Activated T-cell treated with anti-CD3 and anti-CD28 coated beads, Interleukin-2, amount 50 U/mL, for 24 hours (primary cell): ENCODE results near the gene CNTRL.

Experiments used
- DNase-seq: peaks from one replicate; pipeline ENCODE4 v3.0.0-alpha.2; 2020
- H3K27ac Mint-ChIP-seq: 2 replicates; pipeline ENCODE4 v1.8.0; 2020; ENCODE audit warnings: mild to moderate bottlenecking, mixed read lengths
- H3K27me3 Mint-ChIP-seq: 2 replicates; pipeline ENCODE4 v1.8.0; 2020; ENCODE audit warnings: mixed read lengths
- H3K36me3 Mint-ChIP-seq: 2 replicates; pipeline ENCODE4 v1.8.0; 2020; ENCODE audit warnings: low read depth, mixed read lengths
- H3K4me1 Mint-ChIP-seq: 2 replicates; pipeline ENCODE4 v1.8.0; 2020; ENCODE audit warnings: low read depth, mixed read lengths
- H3K4me3 Mint-ChIP-seq: 2 replicates; pipeline ENCODE4 v1.8.0; 2020; ENCODE audit warnings: mild to moderate bottlenecking, moderate library complexity, mixed read lengths
- H3K9me3 Mint-ChIP-seq: 2 replicates; pipeline ENCODE4 v1.8.0; 2020; ENCODE audit warnings: mixed read lengths

The CNTRL gene

DNA sequence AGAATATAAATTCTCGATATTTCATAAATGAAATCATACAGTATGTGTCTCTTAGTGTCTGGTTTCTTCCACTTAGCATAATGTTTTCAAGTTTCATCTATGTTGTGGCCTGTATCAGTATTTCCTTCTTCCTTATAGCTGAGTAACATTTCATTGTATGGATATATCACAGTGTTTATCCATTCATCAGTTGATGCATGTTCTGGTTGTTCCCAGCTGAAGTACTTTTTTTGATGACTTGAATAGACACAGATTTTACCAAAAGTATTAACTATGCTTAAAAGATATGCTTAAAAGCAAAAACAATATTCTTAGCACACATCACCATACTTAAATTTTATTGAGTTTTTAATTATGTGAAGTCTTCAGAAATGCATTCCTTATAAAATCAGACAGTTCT is 114.3 kb downstream of the CNTRL start:
- H3K4me3 Mint-ChIP-seq = no peak overlapping the region
- H3K36me3 Mint-ChIP-seq = peaks cover 70% of the 10 kb centered on the region
- peaks cover 86% of the 10 kb centered on the region for H3K4me1 Mint-ChIP-seq
- DNase-seq = no peak
- no peaks in the 10 kb centered on the region for H3K9me3 Mint-ChIP-seq
- H3K27ac Mint-ChIP-seq = peak overlapping the region; percentile 56
- H3K27me3 Mint-ChIP-seq = no peaks in the 10 kb centered on the region

DNA sequence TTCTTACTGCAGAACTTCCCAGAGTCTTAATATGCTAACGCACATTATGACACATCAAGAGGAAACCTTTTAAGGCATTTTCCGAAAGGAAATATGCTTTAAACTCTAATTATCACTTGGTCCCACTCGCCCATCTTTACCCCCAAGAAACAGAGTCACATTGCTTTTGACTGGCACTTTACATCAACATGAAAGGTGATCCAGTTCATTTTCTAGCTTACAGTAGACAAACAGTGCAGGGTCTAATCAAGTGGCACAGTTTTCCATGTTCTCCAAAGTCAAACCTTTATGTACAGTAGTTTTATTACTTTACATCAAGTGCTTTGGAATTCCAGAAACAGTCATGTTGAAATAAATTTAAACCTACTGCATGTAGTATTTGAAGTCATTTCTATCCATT is 114.9 kb downstream of the CNTRL start:
- H3K27ac Mint-ChIP-seq = peak overlapping the region; percentile 44
- no peaks in the 10 kb centered on the region for H3K27me3 Mint-ChIP-seq
- DNase-seq = no peak
- no peaks in the 10 kb centered on the region for H3K9me3 Mint-ChIP-seq
- H3K36me3 Mint-ChIP-seq = peaks cover 64% of the 10 kb centered on the region
- H3K4me1 Mint-ChIP-seq = peaks cover 84% of the 10 kb centered on the region
- H3K4me3 Mint-ChIP-seq = no peak overlapping the region

DNA sequence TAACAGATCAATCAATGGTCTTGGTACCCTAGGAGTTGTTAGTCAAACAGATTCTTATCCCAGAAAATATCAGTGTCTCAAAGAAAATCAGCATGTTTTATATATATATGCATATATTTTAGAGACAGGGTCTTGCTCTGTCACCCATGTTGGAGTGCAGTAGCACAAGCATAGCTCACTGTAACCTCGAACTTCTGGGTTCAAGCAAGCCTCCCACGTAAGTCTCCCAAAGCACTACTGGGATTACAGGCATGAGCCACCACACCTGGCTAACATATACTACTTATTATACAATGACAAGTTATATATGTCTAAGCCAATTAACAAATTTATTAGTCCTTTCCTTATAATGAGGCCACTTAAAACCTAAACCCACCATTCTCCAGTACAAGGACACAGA is 116.5 kb downstream of the CNTRL start:
- Mint-ChIP-seq H3K36me3 (peaks cover 49% of the 10 kb centered on the region), H3K27ac (peak overlapping the region; percentile 44), H3K4me1 (peaks cover 84% of the 10 kb centered on the region)

DNA sequence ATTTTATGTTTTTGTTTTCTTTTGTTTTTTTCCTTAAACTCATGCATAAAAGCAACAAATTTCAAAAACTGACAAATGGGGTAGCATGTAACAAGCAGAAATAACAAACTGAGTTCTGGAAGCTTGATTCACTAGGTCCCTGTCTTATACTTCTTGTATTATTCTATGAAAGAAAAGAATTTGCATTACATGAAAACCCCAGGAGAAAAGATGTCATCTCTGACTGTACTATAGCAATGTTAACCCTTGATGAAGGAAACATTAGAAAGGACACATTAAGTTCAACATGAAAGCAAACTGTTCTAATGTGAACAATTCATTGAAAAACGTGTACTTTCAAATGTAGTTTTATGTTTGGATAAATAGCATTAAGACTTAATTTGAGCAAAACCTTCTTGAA is 117.8 kb downstream of the CNTRL start:
- Mint-ChIP-seq H3K4me1 (peaks cover 86% of the 10 kb centered on the region), H3K27me3 (no peaks in the 10 kb centered on the region), H3K9me3 (no peaks in the 10 kb centered on the region), H3K4me3 (no peak overlapping the region), H3K36me3 (peaks cover 44% of the 10 kb centered on the region), H3K27ac (peak overlapping the region; percentile 77)
- no peak for DNase-seq

More for the DNA sequence above, 116.5 kb downstream of the CNTRL start:
- H3K9me3 Mint-ChIP-seq = no peaks in the 10 kb centered on the region
- no peak overlapping the region for H3K4me3 Mint-ChIP-seq
- DNase-seq = no peak
- no peaks in the 10 kb centered on the region for H3K27me3 Mint-ChIP-seq

DNA sequence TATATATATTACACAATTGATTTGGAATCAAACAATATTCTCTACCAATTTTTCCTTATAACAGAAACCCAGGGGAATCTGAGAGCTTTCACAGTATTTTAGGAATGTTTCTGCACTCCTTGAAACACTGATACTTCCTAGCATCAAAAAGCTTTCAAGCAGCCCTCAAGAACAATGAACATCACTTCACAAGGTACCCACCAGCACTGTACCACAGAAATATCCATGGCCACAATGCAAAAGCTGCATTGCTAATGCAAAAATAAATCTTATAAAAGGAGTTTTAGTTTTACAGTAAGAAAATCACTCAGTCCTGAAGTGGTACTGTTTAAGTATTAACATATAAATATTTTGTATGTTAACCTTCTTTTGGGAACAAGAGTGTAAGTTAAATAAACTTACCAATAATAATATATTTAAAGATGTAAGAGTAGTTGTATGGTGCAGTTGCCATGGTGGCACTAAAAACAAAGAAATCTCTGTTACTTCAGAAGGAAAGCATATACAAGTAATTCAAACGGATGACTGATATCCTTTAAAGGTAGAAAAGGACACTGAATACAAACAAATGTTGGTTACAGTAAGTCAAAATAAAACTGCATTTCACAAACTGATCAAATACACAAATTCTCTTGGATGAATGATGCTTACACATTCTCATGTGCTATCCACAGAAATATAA is 118.3 kb downstream of the CNTRL start:
- H3K4me1 Mint-ChIP-seq = peaks cover 85% of the 10 kb centered on the region
- H3K27me3 Mint-ChIP-seq = no peaks in the 10 kb centered on the region
- H3K4me3 Mint-ChIP-seq = no peak overlapping the region
- H3K27ac Mint-ChIP-seq = peak overlapping the region; percentile 81
- DNase-seq = no peak
- no peaks in the 10 kb centered on the region for H3K9me3 Mint-ChIP-seq
- H3K36me3 Mint-ChIP-seq = peaks cover 42% of the 10 kb centered on the region

DNA sequence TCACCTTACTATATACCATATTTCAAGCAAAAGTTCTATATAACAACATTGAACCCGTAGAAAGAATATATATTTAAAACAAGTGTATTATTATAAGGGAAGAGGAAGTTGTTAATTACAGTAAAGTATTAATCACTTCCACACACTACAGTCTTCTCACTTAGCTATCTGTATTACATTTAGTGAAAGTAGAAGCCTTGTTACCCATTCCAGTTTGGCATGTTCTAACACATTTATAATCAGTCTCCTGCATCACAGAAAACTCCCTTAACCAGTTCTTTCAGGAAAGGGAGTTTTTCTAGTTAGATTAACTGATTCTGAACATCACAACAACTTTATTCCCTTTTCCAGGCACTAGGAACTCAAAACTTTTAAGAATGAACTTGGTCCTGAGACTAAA is 120.0 kb downstream of the CNTRL start:
- Mint-ChIP-seq H3K27ac (peak overlapping the region; percentile 56), H3K4me1 (peaks cover 86% of the 10 kb centered on the region), H3K36me3 (peaks cover 42% of the 10 kb centered on the region), H3K9me3 (no peaks in the 10 kb centered on the region), H3K4me3 (no peak overlapping the region), H3K27me3 (no peaks in the 10 kb centered on the region)
- DNase-seq = no peak

DNA sequence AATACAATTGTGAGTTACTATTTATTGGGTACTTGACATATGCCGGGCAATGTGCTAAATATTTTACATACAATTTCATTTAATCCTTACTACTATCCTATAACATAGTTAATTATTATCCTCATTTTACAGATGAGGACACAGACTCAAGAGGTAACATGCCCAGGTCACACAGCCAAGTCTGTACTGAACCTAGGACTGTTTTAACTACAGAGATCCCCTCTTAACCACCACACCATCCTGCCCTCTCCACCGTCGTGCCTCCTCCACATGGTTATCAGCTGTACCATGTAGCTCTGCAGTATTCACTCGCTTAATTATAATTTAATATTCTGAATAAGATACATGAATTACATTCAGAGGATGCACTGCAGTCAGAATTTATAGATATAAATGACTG is 121.6 kb downstream of the CNTRL start:
- peak overlapping the region; percentile 44 for H3K4me3 Mint-ChIP-seq
- H3K9me3 Mint-ChIP-seq = no peaks in the 10 kb centered on the region
- H3K27ac Mint-ChIP-seq = peak overlapping the region; percentile 56
- peaks cover 75% of the 10 kb centered on the region for H3K4me1 Mint-ChIP-seq
- H3K27me3 Mint-ChIP-seq = no peaks in the 10 kb centered on the region
- no peak for DNase-seq
- H3K36me3 Mint-ChIP-seq = peaks cover 42% of the 10 kb centered on the region

DNA sequence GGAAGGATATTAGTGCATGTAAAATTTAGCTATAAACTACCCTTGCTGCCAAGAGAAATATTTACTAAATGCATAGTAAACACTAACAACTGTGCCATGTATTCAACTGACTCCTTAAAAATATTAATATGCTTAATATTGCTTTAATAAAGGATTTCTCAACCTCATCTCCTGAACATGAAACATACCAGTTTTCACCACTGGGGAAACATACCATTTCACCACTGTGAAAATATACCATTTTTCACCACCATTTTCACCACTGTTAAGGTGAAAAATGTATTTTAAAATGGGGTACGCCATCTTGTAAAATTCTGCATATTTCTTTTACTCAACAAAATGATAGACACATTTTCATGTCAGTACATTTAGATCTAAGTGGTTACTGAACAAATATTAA is 122.4 kb downstream of the CNTRL start:
- H3K9me3 Mint-ChIP-seq = no peaks in the 10 kb centered on the region

DNA sequence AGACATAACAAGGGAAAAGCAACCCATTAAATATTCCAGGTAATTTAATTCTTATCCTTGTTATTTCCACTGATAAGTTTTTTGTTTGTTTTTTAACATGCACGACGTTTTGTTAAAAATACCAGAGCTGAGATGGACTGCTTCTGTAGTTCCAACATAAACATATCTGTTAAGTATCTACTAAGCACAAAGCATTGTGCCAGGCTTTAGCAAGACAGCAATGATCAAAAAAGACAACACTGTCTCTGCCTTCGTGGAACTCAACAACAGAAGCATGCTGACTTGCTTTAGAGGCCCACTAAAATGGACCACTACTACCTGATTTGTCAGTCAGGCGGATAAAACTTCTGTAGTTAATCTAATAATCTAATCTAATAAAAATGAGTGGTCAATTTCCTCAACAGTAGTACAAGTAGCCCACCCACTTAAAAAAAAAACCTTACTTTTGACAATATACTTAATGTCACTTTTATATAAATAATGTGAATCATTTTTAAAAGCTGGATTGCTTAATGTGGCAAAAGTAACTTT is 123.8 kb downstream of the CNTRL start:
- H3K4me1 Mint-ChIP-seq = peaks cover 70% of the 10 kb centered on the region
- H3K4me3 Mint-ChIP-seq = peak overlapping the region; percentile 95
- no peaks in the 10 kb centered on the region for H3K9me3 Mint-ChIP-seq
- DNase-seq = no peak
- H3K36me3 Mint-ChIP-seq = peaks cover 41% of the 10 kb centered on the region
- no peak overlapping the region for H3K27ac Mint-ChIP-seq
- H3K27me3 Mint-ChIP-seq = no peaks in the 10 kb centered on the region

More for the DNA sequence above, 122.4 kb downstream of the CNTRL start:
- H3K4me1 Mint-ChIP-seq = peaks cover 72% of the 10 kb centered on the region
- peak overlapping the region; percentile 33 for H3K4me3 Mint-ChIP-seq
- peaks cover 44% of the 10 kb centered on the region for H3K36me3 Mint-ChIP-seq
- DNase-seq = no peak
- no peak overlapping the region for H3K27ac Mint-ChIP-seq
- no peaks in the 10 kb centered on the region for H3K27me3 Mint-ChIP-seq

DNA sequence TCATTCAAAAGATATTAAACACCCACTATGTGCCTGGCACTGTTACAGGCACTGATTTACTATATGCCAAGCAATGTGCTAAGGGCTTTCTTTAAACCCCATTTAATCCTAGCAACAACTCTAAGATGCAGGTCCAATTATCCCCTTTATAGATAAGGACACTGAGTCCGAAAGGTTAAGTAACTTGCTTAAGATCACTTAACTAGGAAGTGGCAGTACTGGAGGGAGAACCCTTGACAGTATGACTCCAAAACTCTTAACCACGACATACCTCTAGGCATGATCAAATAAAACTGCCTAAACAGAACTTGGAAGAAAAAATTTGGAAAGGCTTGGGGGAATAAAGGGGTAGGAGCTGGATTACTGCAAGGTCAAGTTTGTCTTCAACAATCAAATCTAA is 125.2 kb downstream of the CNTRL start:
- peak overlapping the region; percentile 92 for H3K27ac Mint-ChIP-seq
- no peaks in the 10 kb centered on the region for H3K27me3 Mint-ChIP-seq
- peak overlapping the region; percentile 95 for H3K4me3 Mint-ChIP-seq
- H3K9me3 Mint-ChIP-seq = no peaks in the 10 kb centered on the region
- DNase-seq = no peak
- peaks cover 41% of the 10 kb centered on the region for H3K36me3 Mint-ChIP-seq
- peaks cover 61% of the 10 kb centered on the region for H3K4me1 Mint-ChIP-seq

DNA sequence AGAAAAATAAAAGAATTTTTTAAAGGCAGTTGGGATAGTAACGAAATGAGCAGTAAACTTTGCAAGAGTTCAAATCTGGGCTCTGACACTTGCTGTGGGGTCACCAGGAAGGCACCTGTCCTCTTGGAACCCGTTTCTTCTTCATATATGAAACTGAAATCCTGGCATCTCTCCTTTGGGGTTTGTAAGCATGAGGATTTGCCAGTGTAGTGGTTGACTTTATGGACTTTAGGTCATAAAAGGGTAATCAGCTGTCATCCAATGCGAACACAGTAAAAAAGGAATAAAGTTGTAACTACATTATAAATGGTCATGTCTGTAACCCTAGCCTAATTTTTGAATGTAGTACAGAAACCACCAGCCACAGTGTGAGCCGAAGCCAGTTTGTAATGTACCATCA is 125.6 kb downstream of the CNTRL start:
- H3K27ac Mint-ChIP-seq = peak overlapping the region; percentile 92
- H3K27me3 Mint-ChIP-seq = no peaks in the 10 kb centered on the region
- peak overlapping the region; percentile 95 for H3K4me3 Mint-ChIP-seq
- peaks cover 41% of the 10 kb centered on the region for H3K36me3 Mint-ChIP-seq
- H3K4me1 Mint-ChIP-seq = peaks cover 56% of the 10 kb centered on the region
- H3K9me3 Mint-ChIP-seq = no peaks in the 10 kb centered on the region
- no peak for DNase-seq

DNA sequence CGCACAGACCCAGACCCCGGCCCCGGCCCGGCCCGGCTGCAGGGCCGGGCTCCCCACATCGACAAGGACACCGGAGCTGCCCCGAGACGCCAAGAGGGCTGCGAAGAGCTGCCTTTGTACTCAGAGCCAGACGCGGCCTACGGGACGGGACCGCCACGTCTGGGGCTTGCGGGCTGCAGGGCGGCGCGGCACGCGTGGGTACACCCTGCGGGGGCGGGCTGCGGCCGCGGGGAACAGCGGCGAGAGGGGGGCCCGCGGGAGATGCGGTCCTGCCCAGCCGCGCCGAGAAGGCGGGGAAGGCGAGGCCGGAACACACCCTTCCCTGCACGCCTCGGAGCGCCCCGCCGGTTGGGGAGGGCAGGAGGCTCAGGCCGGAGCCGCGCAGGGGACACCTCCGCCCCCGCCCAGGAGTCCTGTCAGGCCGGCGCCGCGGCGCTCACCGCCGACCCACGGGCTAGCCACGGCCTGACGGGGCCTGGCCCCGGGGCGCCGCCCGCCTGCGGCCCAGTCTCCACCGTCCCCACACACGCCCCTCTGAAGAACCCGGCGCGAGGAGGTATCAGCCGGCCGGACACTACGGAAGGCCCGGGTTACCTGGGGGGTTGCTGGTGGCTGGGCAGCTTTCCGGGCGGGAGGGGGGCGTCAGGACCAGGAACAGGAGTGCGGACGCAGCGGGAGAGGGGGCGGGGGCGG is 126.4 kb downstream of the CNTRL start:
- peak; percentile 70 for DNase-seq
- Mint-ChIP-seq H3K9me3 (no peaks in the 10 kb centered on the region), H3K36me3 (peaks cover 41% of the 10 kb centered on the region), H3K4me1 (peaks cover 48% of the 10 kb centered on the region), H3K27ac (peak overlapping the region; percentile 97), H3K27me3 (no peaks in the 10 kb centered on the region), H3K4me3 (peak overlapping the region; percentile 95)

DNA sequence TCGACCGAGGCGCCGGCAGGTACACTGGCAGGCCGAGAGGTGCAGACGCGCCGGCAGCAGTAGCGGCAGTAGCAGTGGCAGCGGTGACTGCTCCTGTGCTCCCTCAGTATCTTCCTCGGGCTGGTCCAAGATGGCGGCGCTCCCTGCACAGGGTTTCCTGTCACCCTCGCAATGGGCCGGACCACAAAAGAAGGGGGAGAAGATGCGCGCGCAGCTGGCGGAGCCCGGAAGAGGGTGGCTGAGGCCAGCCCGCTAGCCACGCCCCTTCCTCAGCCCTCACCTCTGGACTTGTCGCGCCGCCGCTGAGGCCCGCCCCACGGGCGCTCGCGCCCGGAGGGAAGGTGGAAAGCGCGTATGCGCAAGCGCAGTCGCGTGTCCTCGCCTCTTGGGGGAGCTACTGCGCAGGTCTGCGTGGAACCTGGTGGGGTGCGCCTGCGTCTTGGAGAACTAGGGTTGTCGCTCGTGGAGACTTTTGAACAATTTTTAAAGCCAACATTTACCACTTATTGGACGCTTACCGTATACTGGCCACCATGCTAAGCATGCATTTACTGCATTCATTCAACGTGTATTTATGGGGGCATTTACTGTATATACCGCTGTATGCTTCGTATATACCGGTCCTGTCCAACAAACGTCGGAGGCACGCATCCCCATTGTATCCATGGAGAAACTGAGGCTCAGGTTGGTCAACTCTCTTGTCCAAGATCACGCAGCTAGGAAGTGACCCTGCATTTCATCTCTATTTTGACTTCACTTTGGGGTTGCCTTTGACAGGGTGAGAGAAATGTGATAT is 127.2 kb downstream of the CNTRL start, which contains the start of gene RAB14:
RAB14 (minus strand) TSS at position 132 of the 796 bp plus-strand sequence. CDS start 8,457 bp downstream, outside the sequence.
- Mint-ChIP-seq H3K4me1 (peaks cover 48% of the 10 kb centered on the region), H3K27ac (peak within 1 kb of the TSS; percentile 97)

DNA sequence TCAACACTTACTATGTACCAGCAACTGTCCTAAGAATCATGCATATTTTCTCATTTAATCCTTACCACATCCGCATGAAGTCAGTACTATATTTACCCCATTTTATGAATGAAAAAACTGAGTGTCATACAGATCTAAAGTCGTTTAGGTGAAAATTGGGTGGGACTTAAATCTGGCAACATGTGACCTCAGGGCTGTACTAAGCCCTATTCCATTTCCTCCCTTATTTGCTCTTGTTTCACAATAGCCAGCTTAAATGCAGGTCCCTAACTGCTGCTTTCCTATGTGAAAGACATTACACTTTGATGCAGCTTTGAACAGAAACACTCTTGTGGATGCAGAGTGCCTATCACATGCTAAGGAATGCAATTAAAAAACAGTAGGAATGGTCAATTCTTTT is 129.4 kb downstream of the CNTRL start:
- H3K9me3 Mint-ChIP-seq = no peaks in the 10 kb centered on the region
- H3K27ac Mint-ChIP-seq = no peak overlapping the region
- H3K4me3 Mint-ChIP-seq = no peak overlapping the region
- H3K4me1 Mint-ChIP-seq = peaks cover 41% of the 10 kb centered on the region
- H3K36me3 Mint-ChIP-seq = peaks cover 26% of the 10 kb centered on the region
- H3K27me3 Mint-ChIP-seq = no peaks in the 10 kb centered on the region
- no peak for DNase-seq

More for the DNA sequence above, 127.2 kb downstream of the CNTRL start, which contains the start of gene RAB14:
- Mint-ChIP-seq H3K4me3 (peak within 1 kb of the TSS; percentile 95), H3K36me3 (peaks cover 41% of the 10 kb centered on the region), H3K27me3 (no peaks in the 10 kb centered on the region), H3K9me3 (no peaks in the 10 kb centered on the region)
- DNase-seq = peak; percentile 100
